Ovary (tissue), 3 donors: ENCODE data around the gene C8G.

Source experiments
- CTCF ChIP-seq, 3 donors: fragments of 450-650 bp in 2 of 3; fragments of 200-600 bp in 1 of 3; IDR thresholded peaks; one replicate each; pipeline versions ENCODE4 v1.5.1 to v1.8.0; 2016 to 2022; ENCODE audit warnings: antibody characterized with exemption in 3 of 3, mild to moderate bottlenecking in 1 of 3
- EP300 ChIP-seq: sonication (generic); formaldehyde crosslinking; IDR thresholded peaks from one replicate; pipeline ENCODE4 v1.6.1; 2017; ENCODE audit warnings: antibody characterized with exemption
- donor health status: DM: no; HTN: no; CAD: no.

GRCh38 chr9:136978073-136978864, 33.2 kb downstream of the C8G start:
- TF ChIP-seq CTCF (IDR thresholded peaks at IDR 0.05) (no peak), EP300 (no peak)
